Right lobe of liver (tissue), 6 donors: Measurements from ENCODE around the gene CDK4. TPM values are rescaled to one million over a fixed set of nuclear protein-coding genes. Genes with fewer than 3 reads are reported as not detected.
"Not testable (repeated sequence)": the region's sequence is repeated elsewhere in the genome, so short reads cannot be mapped to it uniquely, and the experiment has no call there.

Experiments used
- ATAC-seq, 4 donors: fragments of 200-7000 bp; cut with Tn5 transposase; one replicate each; pipeline ENCODE4 v1.9.1; 2020; ENCODE audit warnings: mild to moderate bottlenecking in 4 of 4, moderate library complexity in 4 of 4
- DNase-seq, 3 donors: peaks; one replicate each; pipeline ENCODE4 v3.0.0-alpha.2; 2020
- H3K27ac ChIP-seq, 3 donors: fragments of 200-600 bp; one replicate each; pipeline ENCODE4 v1.8.0; 2022
- H3K27me3 ChIP-seq, 2 donors: fragments of 200-600 bp; one replicate each; pipeline ENCODE4 v1.8.0; 2022
- H3K36me3 ChIP-seq, 4 donors: fragments of 200-600 bp; sonication (generic) in 1 of 4; one replicate each; pipeline versions ENCODE4 v1.5.1 to v1.8.0; 2017 to 2022; ENCODE audit warnings: control low read depth in 1 of 4
- H3K4me1 ChIP-seq, 4 donors: fragments of 200-600 bp; sonication (generic) in 1 of 4; one replicate each; pipeline versions ENCODE4 v1.5.1 to v1.8.0; 2017 to 2022; ENCODE audit warnings: control low read depth in 1 of 4
- H3K4me3 ChIP-seq, 3 donors: fragments of 200-600 bp; one replicate each; pipeline ENCODE4 v1.8.0; 2022
- H3K9me3 ChIP-seq, 4 donors: fragments of 200-600 bp; sonication (generic) in 1 of 4; one replicate each; pipeline versions ENCODE4 v1.5.1 to v1.8.0; 2017 to 2022; ENCODE audit warnings: control low read depth in 1 of 4
- POLR2A ChIP-seq: fragments of 450-650 bp; IDR thresholded peaks from one replicate; pipeline ENCODE4 v1.6.1; 2017; ENCODE audit warnings: antibody characterized with exemption, mild to moderate bottlenecking
- WGBS: methylation state at CpG from one replicate; pipeline ENCODE4 v1.1.6; 2018; ENCODE audit warnings: low coverage, low lambda C conversion rate; ENCODE audit not compliant: insufficient coverage; ENCODE audit errors: missing lambda C conversion rate; 5-methylcytosine and 5-hydroxymethylcytosine counted together
- intact Hi-C, 2 donors: fragments of 100-400 bp; cut with DNase I; formaldehyde crosslinking; loops; one replicate each; pipeline versions ENCODE4 v1.11.2 to v1.14.1; 2022
- total RNA-seq, 6 experiments: library from RNA; depleted of rRNA in 2 of 6; stranded (reverse); fragments of >200 nt in 2 of 6; fragmentation: NEBNext Ultra II Directional in 3 of 6; extraction: Animal tissue kit (Norgen Biotek cat#: 25700) in 3 of 6; gene quantifications; one replicate each; pipeline versions ENCODE4 v1.1.0 to v1.2.4, GENCODE V29; 2016 to 2023
- TF ChIP-seq, protein P1 (sequence below), 4 donors: fragments of 200-600 bp in 3 of 4; fragments of 450-650 bp in 1 of 4; IDR thresholded peaks; one replicate each; pipeline versions ENCODE4 v1.5.1 to v1.8.0; 2016 to 2022; ENCODE audit warnings: antibody characterized with exemption in 4 of 4, mild to moderate bottlenecking in 2 of 4
- donor health status: DM: no; HTN: yes; CAD: no.
- donor health status: DM: no; HTN: no; CAD: no.
- donor health status: DM: no; HTN: no; CAD: no.
- donor health status: DM: no; HTN: yes; CAD: no.
- donor health status: DM: no; HTN: yes; CAD: no.

CDK4 gene
- total RNA-seq, 6 experiments from 2014 or later = 23.3 to 47.3 (median 31.8) TPM

DNA sequence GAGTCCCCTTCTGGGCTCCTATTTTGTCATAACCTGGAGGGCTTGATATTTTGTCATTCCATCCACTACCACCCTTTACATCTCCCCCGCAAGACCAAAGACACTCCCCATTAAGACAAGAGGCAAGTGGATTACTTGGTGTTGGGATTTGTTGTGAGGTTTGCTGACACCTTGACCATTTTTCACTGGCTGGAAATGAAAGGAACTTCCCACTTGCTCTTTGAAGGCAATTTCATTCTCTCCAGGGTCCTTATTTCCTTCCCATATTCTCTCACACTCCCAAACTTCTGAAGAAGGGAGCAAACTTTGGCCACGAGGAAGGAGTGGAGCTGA, 28.5 kb downstream of the CDK4 start:
- peaks cover 0 to 27% (median 7%) of the 10 kb centered on the region in 4 donors for H3K36me3 ChIP-seq
- H3K4me1 ChIP-seq = peaks cover 0 to 10% (median 0%) of the 10 kb centered on the region in 4 donors
- DNase-seq = no peak
- H3K4me3 ChIP-seq = no peak overlapping the region
- peaks cover 0 to 5% of the 10 kb centered on the region in 2 donors for H3K27me3 ChIP-seq
- no peak for TF ChIP-seq POLR2A
- TF ChIP-seq, protein P1, sequence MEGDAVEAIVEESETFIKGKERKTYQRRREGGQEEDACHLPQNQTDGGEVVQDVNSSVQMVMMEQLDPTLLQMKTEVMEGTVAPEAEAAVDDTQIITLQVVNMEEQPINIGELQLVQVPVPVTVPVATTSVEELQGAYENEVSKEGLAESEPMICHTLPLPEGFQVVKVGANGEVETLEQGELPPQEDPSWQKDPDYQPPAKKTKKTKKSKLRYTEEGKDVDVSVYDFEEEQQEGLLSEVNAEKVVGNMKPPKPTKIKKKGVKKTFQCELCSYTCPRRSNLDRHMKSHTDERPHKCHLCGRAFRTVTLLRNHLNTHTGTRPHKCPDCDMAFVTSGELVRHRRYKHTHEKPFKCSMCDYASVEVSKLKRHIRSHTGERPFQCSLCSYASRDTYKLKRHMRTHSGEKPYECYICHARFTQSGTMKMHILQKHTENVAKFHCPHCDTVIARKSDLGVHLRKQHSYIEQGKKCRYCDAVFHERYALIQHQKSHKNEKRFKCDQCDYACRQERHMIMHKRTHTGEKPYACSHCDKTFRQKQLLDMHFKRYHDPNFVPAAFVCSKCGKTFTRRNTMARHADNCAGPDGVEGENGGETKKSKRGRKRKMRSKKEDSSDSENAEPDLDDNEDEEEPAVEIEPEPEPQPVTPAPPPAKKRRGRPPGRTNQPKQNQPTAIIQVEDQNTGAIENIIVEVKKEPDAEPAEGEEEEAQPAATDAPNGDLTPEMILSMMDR (IDR thresholded peaks at IDR 0.05) = no peak
- no peak for ATAC-seq
- 83% methylated on average over 2 of the region's 2 CpGs for WGBS
- intact Hi-C loops = no loop called here
- H3K27ac ChIP-seq = no peak overlapping the region
- H3K9me3 ChIP-seq = no peaks in the 10 kb centered on the region

DNA sequence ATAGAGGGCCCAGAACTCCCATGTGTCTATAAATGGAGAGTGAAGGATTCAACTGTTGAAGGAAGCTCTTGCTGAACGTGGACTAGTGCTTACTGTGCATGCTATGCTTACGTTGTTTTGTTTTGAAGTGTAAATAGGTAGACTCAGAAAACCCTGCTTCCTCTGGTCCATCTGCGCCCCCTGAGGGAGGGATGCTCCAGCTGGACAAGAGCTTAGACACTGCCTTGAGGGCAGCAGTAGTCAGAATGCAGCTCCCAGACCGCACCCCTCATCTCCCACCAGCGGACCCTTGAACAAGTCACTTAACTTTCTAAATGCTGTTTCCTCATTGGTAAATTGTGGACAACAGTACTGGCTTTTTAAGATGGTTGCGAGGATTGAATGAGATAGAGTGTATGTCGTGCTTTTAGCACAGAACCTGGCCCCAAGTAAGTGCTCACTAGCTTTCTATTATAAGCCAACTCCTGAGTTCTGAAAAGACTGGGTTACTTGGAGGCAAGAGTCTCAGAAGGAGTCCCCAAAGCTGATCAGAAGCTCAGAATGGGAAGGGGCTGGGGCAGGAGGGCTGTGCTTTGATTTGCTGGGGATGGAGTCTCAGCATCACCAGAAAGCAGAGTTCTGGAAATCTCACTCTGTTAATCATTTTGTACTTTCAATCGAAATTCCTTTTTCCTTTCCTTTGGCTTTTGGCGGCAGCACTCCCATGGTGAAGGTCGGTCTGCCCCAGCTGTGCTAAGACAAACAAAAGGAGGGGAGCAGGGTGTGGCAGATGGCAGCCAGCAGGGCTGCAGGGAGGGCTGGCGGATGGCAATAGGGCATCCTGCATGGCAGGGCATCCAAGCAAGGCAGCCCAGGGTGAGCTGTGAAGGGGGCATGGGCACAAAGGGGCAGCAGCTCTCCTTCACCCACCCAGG, 29.1 kb downstream of the CDK4 start:
- Histone ChIP-seq H3K4me3 (no peak overlapping the region), H3K27ac (no peak overlapping the region), H3K4me1 (peaks cover 0 to 10% (median 0%) of the 10 kb centered on the region in 4 donors), H3K27me3 (peaks cover 0 to 5% of the 10 kb centered on the region in 2 donors), H3K36me3 (peaks cover 0 to 34% (median 11%) of the 10 kb centered on the region in 4 donors), H3K9me3 (no peaks in the 10 kb centered on the region)
- TF ChIP-seq, protein P1 (IDR thresholded peaks at IDR 0.05) = no peak
- 54% methylated on average over 10 of the region's 11 CpGs for WGBS
- ATAC-seq = peak in 1 of 4 donors; percentile 8
- intact Hi-C loops = no loop called here
- no peak for DNase-seq

DNA sequence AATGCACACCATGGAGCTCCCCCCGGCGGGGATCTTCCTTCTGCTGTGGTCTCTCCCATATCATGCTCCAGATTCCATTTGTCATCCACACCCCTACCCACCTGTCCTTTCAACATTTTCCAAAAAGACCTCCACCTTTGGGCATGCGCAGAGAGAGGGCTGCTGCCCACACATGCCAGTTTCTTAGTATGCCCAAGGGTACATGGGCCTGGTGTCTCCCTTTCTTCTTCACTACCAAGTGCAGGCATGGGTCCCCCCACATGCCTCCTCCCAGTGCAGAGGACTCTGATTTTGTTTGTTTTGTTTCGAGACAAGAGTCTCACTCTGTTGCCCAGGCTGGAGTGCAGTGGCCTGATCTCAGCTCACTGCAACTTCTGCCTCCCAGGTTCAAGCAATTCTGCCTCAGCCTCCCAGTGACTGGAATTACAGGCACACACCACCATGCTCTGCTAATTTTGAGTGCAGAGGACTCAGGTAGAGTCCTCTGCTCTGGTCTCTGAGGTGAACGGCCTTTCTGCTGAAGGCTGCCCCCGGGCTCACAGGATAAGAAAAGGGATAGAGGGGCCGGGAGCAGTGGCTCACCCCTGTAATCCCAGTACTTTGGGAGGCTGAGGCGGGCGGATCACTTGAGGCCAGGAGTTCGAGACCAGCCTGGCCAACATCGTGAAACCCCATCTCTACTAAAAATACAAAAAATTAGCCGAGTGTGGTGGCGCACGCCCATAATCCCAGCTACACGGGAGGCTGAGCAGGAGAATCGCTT, 30.1 kb downstream of the CDK4 start:
- ATAC-seq, H3K27ac ChIP-seq, H3K4me3 ChIP-seq, DNase-seq, H3K9me3 ChIP-seq, H3K4me1 ChIP-seq, H3K27me3 ChIP-seq, intact Hi-C loops: not testable (repeated sequence)
- H3K36me3 ChIP-seq = peaks cover 0 to 43% (median 18%) of the 10 kb centered on the region in 4 donors
- WGBS = 89% methylated on average over 12 of the region's 16 CpGs

DNA sequence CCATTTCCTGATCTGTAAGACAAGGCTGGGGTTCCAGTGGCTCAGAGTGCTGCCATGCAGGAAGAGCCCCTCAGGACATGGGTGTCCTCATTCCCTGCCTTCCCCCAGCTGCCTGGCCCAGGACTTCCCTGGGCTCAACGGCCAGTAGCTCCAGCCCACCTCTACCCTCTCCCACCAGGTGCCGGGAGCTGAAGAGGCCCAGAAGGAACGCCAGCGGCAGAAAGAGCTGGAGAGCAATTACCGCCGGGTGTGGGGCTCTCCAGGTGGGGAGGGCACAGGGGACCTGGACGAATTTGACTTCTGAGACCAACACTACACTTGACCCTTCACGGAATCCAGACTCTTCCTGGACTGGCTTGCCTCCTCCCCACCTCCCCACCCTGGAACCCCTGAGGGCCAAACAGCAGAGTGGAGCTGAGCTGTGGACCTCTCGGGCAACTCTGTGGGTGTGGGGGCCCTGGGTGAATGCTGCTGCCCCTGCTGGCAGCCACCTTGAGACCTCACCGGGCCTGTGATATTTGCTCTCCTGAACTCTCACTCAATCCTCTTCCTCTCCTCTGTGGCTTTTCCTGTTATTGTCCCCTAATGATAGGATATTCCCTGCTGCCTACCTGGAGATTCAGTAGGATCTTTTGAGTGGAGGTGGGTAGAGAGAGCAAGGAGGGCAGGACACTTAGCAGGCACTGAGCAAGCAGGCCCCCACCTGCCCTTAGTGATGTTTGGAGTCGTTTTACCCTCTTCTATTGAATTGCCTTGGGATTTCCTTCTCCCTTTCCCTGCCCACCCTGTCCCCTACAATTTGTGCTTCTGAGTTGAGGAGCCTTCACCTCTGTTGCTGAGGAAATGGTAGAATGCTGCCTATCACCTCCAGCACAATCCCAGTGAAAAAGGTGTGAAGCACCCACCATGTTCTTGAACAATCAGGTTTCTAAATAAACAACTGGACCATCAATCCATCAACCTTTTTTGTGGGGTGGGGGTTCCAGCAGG, 31.2 kb downstream of the CDK4 start:
- DNase-seq (no peak), ATAC-seq (peak in 1 of 4 donors; percentile 4)
- Histone ChIP-seq H3K4me3 (no peak overlapping the region), H3K4me1 (no peaks in the 10 kb centered on the region), H3K27me3 (no peaks in the 10 kb centered on the region), H3K36me3 (peaks cover 0 to 54% (median 23%) of the 10 kb centered on the region in 4 donors), H3K27ac (no peak overlapping the region), H3K9me3 (no peaks in the 10 kb centered on the region)
- TF ChIP-seq, protein P1 (IDR thresholded peaks at IDR 0.05) = no peak
- no peak for TF ChIP-seq POLR2A
- intact Hi-C loops = no loop called here
- 87% methylated on average over 5 of the region's 11 CpGs for WGBS
